K562 (cell line): ENCODE measurements around the gene SPATC1L. TPM values are rescaled to one million over a fixed set of nuclear protein-coding genes. Genes with fewer than 3 reads are reported as not detected.

ENCODE experiments used
- BRF1 ChIP-seq: IDR thresholded peaks from 3 replicates; pipeline ENCODE4 v1.6.1; 2011; ENCODE audit warnings: borderline replicate concordance, mild to moderate bottlenecking; ENCODE audit not compliant: insufficient read length; ENCODE audit errors: extremely low read depth
- ERF ChIP-seq: fragments of 450-650 bp; formaldehyde crosslinking; IDR thresholded peaks from 2 replicates; pipeline ENCODE4 v1.4.0; 2020; ENCODE audit warnings: mild to moderate bottlenecking, mixed read lengths
- NCOA6 ChIP-seq: fragments of 450-650 bp; IDR thresholded peaks from 2 replicates; pipeline ENCODE4 v1.6.1; 2017; ENCODE audit warnings: mild to moderate bottlenecking
- PCBP2 ChIP-seq: fragments of 200-400 bp; formaldehyde crosslinking; IDR thresholded peaks from 2 replicates; pipeline ENCODE4 v1.6.1; 2018; ENCODE audit warnings: low read length, low read depth, mild to moderate bottlenecking, moderate library complexity; ENCODE audit not compliant: poor library complexity, severe bottlenecking
- POLR3A ChIP-seq: IDR thresholded peaks from 2 replicates; pipeline ENCODE4 v1.6.1; 2011; ENCODE audit warnings: borderline replicate concordance, mild to moderate bottlenecking, moderate library complexity; ENCODE audit not compliant: insufficient read length, insufficient read depth; ENCODE audit errors: extremely low read depth
- RHOXF2B ChIP-seq: fragments of 250-450 bp; sonication (Bioruptor Pico); conservative IDR thresholded peaks from 2 replicates; pipeline ENCODE4 v1.5.1; 2021
- ZNF232 ChIP-seq: sonication (generic); formaldehyde crosslinking; IDR thresholded peaks from 2 replicates; pipeline ENCODE4 v1.8.0; 2022; ENCODE audit warnings: mild to moderate bottlenecking, missing genetic modification reagents
- ZNF274 ChIP-seq: IDR thresholded peaks from 2 replicates; pipeline ENCODE4 v1.6.1; 2011; ENCODE audit warnings: low read depth, mild to moderate bottlenecking, low read length, moderate library complexity, borderline replicate concordance
- polyA plus RNA-seq, 8 experiments: library from polyadenylated mRNA; depleted of rRNA in 4 of 8; stranded (reverse) in 5 of 8; unstranded in 3 of 8; fragments of >200 nt; fragmentation: Nextera tagmentation in 2 of 8; fragmentation: Illumina TruSeq in 1 of 8; extraction: Ambion mirVana in 2 of 8; extraction: Trizol in 1 of 8; gene quantifications; 2 replicates each; pipeline versions ENCODE4 v1.2.1 to v1.2.3, GENCODE V29; 2011 to 2014; ENCODE audit warnings: inconsistent platforms in 1 of 8, missing spikeins in 1 of 8
- total RNA-seq, 7 experiments: library from RNA; depleted of rRNA in 6 of 7; stranded (reverse); fragments of >200 nt in 6 of 7; fragmentation: Illumina TruSeq in 2 of 7; extraction: Trizol in 2 of 7; gene quantifications; 2 replicates each; pipeline versions ENCODE4 v1.2.1 to v1.2.3, GENCODE V29; 2011 to 2021; ENCODE audit warnings: low replicate concordance in 1 of 7
- TF ChIP-seq, protein P1 (sequence below): fragments of 450-650 bp; IDR thresholded peaks from 2 replicates; pipeline ENCODE4 v1.6.1; 2016; ENCODE audit warnings: borderline replicate concordance

Gene SPATC1L
- total and polyA plus RNA-seq, 9 of the 15 experiments (the other 6 are each of a cell fraction or from before 2014, with no cell fraction given): 0.14 to 121 (median 34.0) TPM; not detected in 1

DNA sequence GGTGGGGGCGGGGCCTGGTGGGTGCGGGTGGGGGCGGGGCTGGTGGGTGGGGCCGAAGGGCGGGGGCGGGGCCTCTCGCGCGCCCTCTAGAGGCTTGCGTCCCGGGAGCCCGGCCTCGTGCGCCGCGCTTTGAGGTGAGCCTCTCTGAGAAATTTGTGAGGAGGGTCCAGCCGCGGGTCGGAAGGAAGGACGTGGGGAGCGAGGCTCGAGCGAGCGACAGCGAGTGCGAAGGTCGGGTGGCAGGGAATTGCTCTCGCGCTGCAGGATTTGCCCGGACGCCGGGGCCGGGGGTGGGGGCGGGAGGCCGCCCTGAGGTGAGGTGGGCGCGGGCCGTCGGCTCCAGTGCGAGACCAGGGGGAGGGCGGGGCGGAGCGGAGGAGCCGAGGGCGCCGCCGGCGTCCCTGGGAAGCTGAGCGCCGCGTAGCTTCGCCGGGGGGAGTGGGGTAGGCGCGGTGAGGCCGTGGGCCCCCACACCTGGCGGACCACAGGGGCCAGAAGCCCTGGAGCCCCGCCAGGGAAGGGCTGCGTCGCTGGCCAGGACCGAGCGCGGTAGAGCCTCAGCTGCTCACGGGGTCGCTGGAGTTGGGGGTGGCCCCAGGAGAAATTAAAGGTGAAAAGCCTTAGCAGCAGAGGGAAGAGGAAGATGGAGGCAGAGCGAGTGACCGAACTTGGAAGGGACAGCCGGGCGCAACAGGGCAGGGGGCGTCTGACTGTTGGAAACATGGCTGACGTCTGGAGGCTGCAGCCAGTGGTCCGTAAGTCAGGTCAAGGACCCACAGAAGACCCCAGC is 45.1 kb upstream of the SPATC1L start (continued):
- no peak for TF ChIP-seq ERF (CRISPR knock-in tag)
- TF ChIP-seq PCBP2: no peak
- TF ChIP-seq ZNF274: no peak
- TF ChIP-seq RHOXF2B: no peak
- TF ChIP-seq ZNF232 (CRISPR knock-in tag): peak; percentile 63; the same call in 1 of the 2 replicates
- TF ChIP-seq, protein P1, sequence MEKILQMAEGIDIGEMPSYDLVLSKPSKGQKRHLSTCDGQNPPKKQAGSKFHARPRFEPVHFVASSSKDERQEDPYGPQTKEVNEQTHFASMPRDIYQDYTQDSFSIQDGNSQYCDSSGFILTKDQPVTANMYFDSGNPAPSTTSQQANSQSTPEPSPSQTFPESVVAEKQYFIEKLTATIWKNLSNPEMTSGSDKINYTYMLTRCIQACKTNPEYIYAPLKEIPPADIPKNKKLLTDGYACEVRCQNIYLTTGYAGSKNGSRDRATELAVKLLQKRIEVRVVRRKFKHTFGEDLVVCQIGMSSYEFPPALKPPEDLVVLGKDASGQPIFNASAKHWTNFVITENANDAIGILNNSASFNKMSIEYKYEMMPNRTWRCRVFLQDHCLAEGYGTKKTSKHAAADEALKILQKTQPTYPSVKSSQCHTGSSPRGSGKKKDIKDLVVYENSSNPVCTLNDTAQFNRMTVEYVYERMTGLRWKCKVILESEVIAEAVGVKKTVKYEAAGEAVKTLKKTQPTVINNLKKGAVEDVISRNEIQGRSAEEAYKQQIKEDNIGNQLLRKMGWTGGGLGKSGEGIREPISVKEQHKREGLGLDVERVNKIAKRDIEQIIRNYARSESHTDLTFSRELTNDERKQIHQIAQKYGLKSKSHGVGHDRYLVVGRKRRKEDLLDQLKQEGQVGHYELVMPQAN: peak; percentile 74; the same call in 1 of the 2 replicates
- TF ChIP-seq POLR3A: no peak
- TF ChIP-seq BRF1: no peak
- TF ChIP-seq NCOA6: no peak
